ENCODE results near the gene SLC25A34.

SLC25A34 gene

GRCh38 chr1:15733726-15734226 is 2.3 kb upstream of the SLC25A34 start:
- no peak for DNase-seq

- DNase-seq: no peak
Observed at GRCh38 chr1:15734296-15734695, 1.8 kb upstream of the SLC25A34 start.

GRCh38 chr1:15734901-15735300 is 1.2 kb upstream of the SLC25A34 start:
- DNase-seq: no peak

GRCh38 chr1:15735304-15736037 is 587 bp upstream of the SLC25A34 start:
- no peak for DNase-seq

GRCh38 chr1:15736892-15737261 is 819 bp downstream of the SLC25A34 start:
- no peak for DNase-seq

- DNase-seq: no peak
Observed at GRCh38 chr1:15737324-15738319, 1.6 kb downstream of the SLC25A34 start.

GRCh38 chr1:15738416-15739113 is 2.5 kb downstream of the SLC25A34 start:
- DNase-seq: no peak

- DNase-seq: no peak
Observed at GRCh38 chr1:15739259-15739658, 3.2 kb downstream of the SLC25A34 start.

GRCh38 chr1:15739745-15740144 is 3.7 kb downstream of the SLC25A34 start:
- DNase-seq: no peak

- DNase-seq: peak; percentile 79
Observed at GRCh38 chr1:15740924-15741850, 5.1 kb downstream of the SLC25A34 start.

GRCh38 chr1:15742339-15742801 is 6.3 kb downstream of the SLC25A34 start, which contains the start of gene TMEM82:
TSS of gene TMEM82 (plus strand) at chr1:15742499. CDS start at chr1:15742560, 61 bp downstream.
- DNase-seq: no peak

- DNase-seq: no peak
Observed at GRCh38 chr1:15744122-15744679, 8.1 kb downstream of the SLC25A34 start.

- DNase-seq: no peak
Observed at GRCh38 chr1:15747378-15747777, 11.3 kb downstream of the SLC25A34 start.

GRCh38 chr1:15748264-15748663 is 12.2 kb downstream of the SLC25A34 start:
- DNase-seq: no peak

- DNase-seq: no peak
Observed at GRCh38 chr1:15748690-15749398, 12.8 kb downstream of the SLC25A34 start.

- no peak for DNase-seq
Observed at GRCh38 chr1:15749399-15750291, 13.6 kb downstream of the SLC25A34 start.

GRCh38 chr1:15750924-15751323 is 14.9 kb downstream of the SLC25A34 start:
- DNase-seq: no peak

- no peak for DNase-seq
Observed at GRCh38 chr1:15751717-15752116, 15.7 kb downstream of the SLC25A34 start.

- no peak for DNase-seq
Observed at GRCh38 chr1:15753776-15754175, 17.7 kb downstream of the SLC25A34 start.

Data from right forelimb (tissue), 1 donor.